ENCODE data around the gene RPS27L.

Gene RPS27L

DNA sequence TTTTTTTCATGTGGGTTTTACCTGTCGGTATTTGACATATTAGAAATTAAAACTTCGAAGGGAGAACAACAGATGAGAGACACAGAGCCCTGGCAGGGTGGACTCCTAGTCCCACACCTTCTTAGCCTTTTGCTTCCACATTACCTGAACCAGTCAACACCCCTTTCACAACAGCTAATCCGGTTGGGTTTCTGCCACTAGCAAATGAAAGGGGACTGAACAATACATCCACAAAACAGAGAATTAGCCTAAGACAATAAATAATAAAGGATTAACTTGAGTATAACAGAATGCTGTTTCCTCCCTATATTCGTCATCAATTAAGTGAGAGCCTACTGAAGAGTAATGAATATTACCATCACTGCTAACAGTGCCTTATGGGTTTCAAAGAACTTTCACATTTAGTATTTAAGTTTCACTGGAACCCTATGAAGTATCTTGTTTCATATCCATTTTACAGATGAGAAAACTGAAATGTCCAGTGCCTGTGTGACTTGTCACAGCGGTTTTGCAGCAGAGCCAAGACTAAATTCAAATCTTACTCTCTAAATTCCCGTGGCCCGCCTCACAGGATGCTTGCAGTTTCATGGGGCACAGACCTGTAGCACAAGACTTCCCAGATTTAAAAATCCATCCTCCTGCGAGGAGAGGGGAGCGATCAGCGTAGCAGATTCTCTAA is 31.1 kb upstream of the RPS27L start:
- DNase-seq (ENCODE audit: low read depth) = no peak

- DNase-seq (ENCODE audit: low read depth) = no peak
Observed at GRCh38 chr15:63187589-63188226, 30.4 kb upstream of the RPS27L start.

GRCh38 chr15:63186065-63186464 is 28.8 kb upstream of the RPS27L start:
- no peak for DNase-seq (ENCODE audit: low read depth)

DNA sequence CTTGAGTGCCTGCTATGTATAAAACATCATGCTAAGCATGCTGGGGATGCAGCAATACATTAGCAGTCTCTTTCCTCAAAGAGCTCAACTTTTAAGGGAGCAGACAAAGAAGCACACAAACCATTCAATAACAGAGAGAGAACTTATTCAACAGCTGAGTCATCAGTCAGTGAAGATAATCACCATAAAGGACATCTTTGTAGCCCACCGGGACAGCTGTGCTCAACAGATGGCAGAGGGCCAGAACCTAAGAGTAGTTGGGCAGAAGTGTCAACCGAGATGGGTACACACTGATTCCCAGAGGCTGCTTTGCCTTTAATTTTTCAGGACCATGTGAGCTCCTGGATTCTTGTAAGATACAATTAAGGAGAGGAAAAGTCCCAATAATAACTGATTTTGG is 27.9 kb upstream of the RPS27L start:
- no peak for DNase-seq (ENCODE audit: low read depth)

DNA sequence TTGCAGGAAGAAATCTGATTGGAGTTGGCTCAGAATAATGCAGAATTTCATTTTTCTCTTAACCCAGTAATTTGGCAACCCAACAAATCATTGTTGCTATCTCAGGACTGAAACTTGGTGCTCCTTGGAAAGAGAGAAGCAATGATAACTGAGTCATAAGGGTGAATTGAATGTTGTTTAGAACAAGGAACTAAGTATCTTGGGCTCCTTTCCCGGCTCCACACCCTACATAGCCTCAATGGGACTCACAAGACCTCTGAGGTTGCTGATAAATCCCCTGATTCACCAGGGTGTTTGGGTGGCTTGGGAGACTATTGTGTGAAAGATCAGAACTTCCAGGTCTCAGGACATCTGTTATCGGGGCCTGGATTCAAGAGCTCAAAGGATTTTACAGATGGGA is 24.4 kb upstream of the RPS27L start:
- DNase-seq (ENCODE audit: low read depth) = no peak

DNA sequence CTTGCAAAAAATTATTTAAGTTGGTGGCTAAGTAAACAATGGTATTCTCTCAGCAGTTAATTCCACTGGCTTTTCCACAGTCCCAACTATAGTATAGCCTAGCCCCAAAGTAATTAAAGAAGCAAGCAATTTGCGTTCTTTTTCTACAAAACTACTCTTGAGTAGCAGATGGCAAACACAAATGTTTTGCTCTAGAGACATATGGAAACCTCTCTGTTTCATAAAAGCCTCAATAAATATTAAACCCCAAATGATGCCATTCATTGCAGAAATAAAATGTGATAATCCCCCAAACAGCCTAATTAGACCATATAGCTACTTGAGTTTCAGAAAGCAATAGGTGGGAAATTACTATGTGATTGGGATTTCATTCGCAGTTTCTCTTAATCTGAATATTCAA is 23.5 kb upstream of the RPS27L start:
- no peak for DNase-seq (ENCODE audit: low read depth)

GRCh38 chr15:63178034-63178433 is 20.8 kb upstream of the RPS27L start:
- no peak for DNase-seq (ENCODE audit: low read depth)

- no peak for DNase-seq (ENCODE audit: low read depth)
Observed at GRCh38 chr15:63176302-63176701, 19.0 kb upstream of the RPS27L start.

GRCh38 chr15:63172851-63173451 is 15.7 kb upstream of the RPS27L start:
- DNase-seq (ENCODE audit: low read depth) = no peak

GRCh38 chr15:63172376-63172775 is 15.1 kb upstream of the RPS27L start:
- DNase-seq (ENCODE audit: low read depth) = no peak

DNA sequence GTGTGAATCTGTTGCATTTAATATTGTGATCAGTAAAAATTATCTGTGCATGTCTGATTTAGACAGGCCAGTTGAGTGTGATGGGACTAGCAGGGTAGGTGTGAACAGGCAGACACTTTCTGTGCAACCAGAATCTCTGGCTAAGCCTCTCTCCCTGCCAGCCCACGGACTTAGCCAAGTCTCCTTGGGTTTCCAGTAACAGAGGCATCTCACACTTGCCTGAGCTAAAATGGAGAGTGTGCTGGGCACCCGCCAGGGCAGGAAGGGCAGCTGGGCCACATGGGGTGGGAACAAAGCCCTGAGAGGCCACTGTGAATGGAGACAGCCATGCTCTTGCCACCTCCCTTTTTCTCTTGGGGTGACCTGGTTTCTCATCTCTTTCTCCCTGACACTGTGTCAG is 12.5 kb upstream of the RPS27L start:
- no peak for DNase-seq (ENCODE audit: low read depth)

GRCh38 chr15:63166219-63166618 is 8.9 kb upstream of the RPS27L start:
- DNase-seq (ENCODE audit: low read depth) = no peak

- DNase-seq (ENCODE audit: low read depth) = no peak
Observed at GRCh38 chr15:63165166-63165859, 8.0 kb upstream of the RPS27L start.

DNA sequence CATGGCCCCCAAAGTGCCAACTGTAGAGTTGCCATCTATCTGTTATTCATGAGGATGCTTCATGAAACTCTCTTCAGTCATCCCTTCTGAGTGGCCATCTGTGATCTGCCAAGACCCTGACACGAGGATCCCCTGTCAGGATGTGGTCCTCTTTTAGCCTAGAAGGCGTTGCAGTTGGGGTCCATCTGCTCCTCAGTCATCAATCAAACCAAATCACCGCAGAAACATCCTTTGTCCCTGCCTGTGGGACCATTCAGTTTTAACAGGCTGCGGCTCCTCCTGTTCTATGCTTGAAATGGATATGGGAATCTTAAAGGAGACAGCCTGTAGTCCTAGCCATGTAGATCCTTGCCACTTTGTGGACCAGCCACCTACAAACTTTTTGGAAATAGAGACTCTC is 5.9 kb upstream of the RPS27L start:
- DNase-seq (ENCODE audit: low read depth) = no peak

DNA sequence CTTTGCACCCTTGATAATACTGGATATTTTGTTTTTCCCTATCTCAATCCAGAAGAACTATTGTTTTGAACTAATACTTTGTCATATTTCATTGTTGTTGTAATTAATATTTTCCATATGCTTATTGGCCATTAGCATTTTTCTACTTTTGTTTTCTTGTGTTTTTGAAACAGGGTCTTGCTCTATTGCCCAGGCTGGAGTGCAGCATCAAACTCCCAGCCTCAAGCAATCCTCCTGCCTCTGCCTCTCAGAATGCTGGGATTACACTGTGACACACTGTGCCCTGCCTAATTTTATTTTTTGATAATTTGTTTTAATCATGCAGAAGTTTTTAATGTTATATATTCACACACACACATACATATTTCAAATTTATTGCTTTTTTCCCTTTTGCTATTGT is 3.4 kb upstream of the RPS27L start:
- no peak for DNase-seq (ENCODE audit: low read depth)

GRCh38 chr15:63157891-63158431 is 684 bp upstream of the RPS27L start:
- no peak for DNase-seq (ENCODE audit: low read depth)

GRCh38 chr15:63156755-63157117 is 541 bp downstream of the RPS27L start:
- no peak for DNase-seq (ENCODE audit: low read depth)

DNA sequence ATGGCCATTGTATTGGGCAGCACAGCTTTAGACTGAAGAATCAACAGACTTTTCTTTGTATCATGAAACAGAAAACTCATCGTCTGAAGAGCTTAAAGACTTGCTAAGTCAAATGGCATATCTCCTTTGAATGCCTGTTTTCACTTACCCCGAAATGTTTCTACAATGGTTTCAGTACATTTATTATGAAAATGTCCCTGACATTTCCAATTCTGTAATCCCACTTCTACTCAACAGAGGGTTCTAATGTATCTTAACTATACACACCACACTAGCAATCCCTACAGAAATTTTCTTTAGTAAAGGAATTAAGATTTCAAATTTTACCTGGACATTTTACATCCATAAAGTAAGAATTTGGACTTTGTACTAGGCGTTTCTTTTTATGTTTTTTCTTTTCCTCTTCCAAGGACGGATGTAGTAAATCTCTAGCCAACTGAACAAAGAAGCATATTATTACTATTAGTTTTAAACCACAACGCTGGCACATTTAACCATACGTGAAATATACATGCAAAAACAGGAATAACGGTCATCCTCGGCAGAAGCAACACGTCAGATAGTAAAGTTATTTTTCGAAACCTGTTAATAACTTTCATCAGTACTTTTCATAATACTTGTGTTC is 1.1 kb downstream of the RPS27L start:
- no peak for DNase-seq (ENCODE audit: low read depth)

DNA sequence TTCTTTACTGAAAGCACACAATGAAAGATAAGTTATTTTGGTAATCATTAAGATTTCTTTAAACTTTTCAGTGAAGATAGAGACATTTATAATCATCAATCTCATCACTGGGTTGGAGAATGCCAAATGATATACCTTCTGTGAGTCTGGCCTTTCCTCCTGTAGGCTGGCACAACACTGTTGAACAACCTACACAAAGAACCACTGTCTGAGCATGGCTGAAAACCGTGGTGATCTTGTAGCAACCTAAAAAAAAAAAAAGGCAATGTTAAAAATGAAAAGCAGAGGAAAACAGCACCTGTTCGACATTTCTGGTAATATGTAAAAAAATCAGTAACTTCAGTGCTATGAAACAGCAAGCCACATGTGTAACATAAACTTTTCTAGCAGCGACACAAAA is 1.8 kb downstream of the RPS27L start:
- no peak for DNase-seq (ENCODE audit: low read depth)

DNA sequence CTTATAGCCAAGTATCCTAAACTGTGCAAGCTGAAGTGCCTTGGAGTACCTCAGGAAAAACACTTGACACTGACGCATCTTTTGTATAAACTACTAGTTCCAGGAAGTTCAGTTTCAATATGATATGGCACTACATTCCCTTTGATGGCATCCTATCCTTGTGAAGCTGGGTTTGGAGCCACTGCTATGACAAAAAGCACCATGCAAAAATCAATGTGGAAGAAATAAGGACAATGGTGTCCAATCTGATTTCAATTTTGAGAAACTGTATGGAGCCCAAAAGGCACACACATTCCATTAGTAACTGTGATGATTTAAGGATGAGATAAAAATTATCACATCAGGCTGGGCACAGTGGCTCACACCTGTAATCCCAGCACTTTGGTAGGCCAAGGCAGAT is 5.6 kb downstream of the RPS27L start:
- no peak for DNase-seq (ENCODE audit: low read depth)

- DNase-seq (ENCODE audit: low read depth) = no peak
Observed at GRCh38 chr15:63146684-63147083, 10.6 kb downstream of the RPS27L start.

GRCh38 chr15:63145426-63145825 is 11.9 kb downstream of the RPS27L start:
- DNase-seq (ENCODE audit: low read depth) = no peak
